ENCODE measurements around the gene AKT1S1.

AKT1S1 gene

GRCh38 chr19:49877879-49878743, 956 bp upstream of the AKT1S1 start:
- peak overlapping the region; percentile 96 for H3K27ac ChIP-seq
- TF ChIP-seq CTCF (IDR thresholded peaks at IDR 0.05; ENCODE audit: low read depth, low read length) = no peak
- peaks cover 39% of the 10 kb centered on the region for H3K36me3 ChIP-seq
- no peaks in the 10 kb centered on the region for H3K27me3 ChIP-seq (ENCODE audit: insufficient read depth, low read depth, severe bottlenecking)
- DNase-seq = peak; percentile 98
- H3K9me3 ChIP-seq (ENCODE audit: severe bottlenecking) = no peaks in the 10 kb centered on the region
- H3K4me3 ChIP-seq (ENCODE audit: low read depth, low read length) = peak overlapping the region; percentile 78

- no peaks in the 10 kb centered on the region for H3K9me3 ChIP-seq (ENCODE audit: severe bottlenecking)
- H3K36me3 ChIP-seq = peaks cover 23% of the 10 kb centered on the region
These were observed 634 bp downstream of the AKT1S1 start for GRCh38 chr19:49876422-49877019.

GRCh38 chr19:49875857-49876421, 1.2 kb downstream of the AKT1S1 start:
- no peaks in the 10 kb centered on the region for H3K27me3 ChIP-seq (ENCODE audit: insufficient read depth, low read depth, severe bottlenecking)

More at GRCh38 chr19:49876422-49877019, 634 bp downstream of the AKT1S1 start:
- peak overlapping the region; percentile 78 for H3K4me3 ChIP-seq (ENCODE audit: low read depth, low read length)
- peak overlapping the region; percentile 96 for H3K27ac ChIP-seq
- TF ChIP-seq CTCF (IDR thresholded peaks at IDR 0.05; ENCODE audit: low read depth, low read length) = no peak
- no peaks in the 10 kb centered on the region for H3K27me3 ChIP-seq (ENCODE audit: insufficient read depth, low read depth, severe bottlenecking)
- peak; percentile 98 for DNase-seq

GRCh38 chr19:49875177-49875576, 2.0 kb downstream of the AKT1S1 start:
- H3K9me3 ChIP-seq (ENCODE audit: severe bottlenecking) = no peaks in the 10 kb centered on the region
- H3K27ac ChIP-seq = peak overlapping the region; percentile 96

More at GRCh38 chr19:49875857-49876421, 1.2 kb downstream of the AKT1S1 start:
- TF ChIP-seq CTCF (IDR thresholded peaks at IDR 0.05; ENCODE audit: low read depth, low read length) = no peak
- DNase-seq = peak; percentile 56
- Histone ChIP-seq H3K4me3 (ENCODE audit: low read depth, low read length) (peak overlapping the region; percentile 78), H3K27ac (peak overlapping the region; percentile 96), H3K9me3 (ENCODE audit: severe bottlenecking) (no peaks in the 10 kb centered on the region), H3K36me3 (peaks cover 17% of the 10 kb centered on the region)

More at GRCh38 chr19:49875177-49875576, 2.0 kb downstream of the AKT1S1 start:
- peaks cover 10% of the 10 kb centered on the region for H3K36me3 ChIP-seq
- no peak for DNase-seq
- no peak for TF ChIP-seq CTCF (IDR thresholded peaks at IDR 0.05; ENCODE audit: low read depth, low read length)
- peak overlapping the region; percentile 78 for H3K4me3 ChIP-seq (ENCODE audit: low read depth, low read length)
- H3K27me3 ChIP-seq (ENCODE audit: insufficient read depth, low read depth, severe bottlenecking) = no peaks in the 10 kb centered on the region
